ENCODE data around the gene GCSAM.

DNA sequence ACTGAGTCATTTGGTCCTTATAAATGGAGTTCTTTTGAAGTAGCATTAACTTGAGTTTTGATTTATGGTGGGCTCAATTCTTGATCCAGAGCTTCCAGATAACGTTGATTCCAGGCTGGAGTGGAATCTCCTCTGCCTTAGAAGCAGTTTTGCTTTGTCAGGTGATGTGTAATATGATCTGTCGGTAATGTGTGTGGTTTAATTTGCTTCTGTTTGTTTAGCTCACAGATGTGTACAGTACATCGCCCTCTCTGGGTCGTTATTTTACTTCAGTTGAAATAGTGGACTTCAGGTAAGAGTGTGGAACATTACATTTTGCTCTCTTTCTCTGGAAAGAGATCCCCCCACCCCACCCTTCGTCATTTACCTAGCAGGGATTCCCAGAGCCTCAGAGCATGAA lies 23.7 kb downstream of the GCSAM start:
- TF ChIP-seq, protein P1, sequence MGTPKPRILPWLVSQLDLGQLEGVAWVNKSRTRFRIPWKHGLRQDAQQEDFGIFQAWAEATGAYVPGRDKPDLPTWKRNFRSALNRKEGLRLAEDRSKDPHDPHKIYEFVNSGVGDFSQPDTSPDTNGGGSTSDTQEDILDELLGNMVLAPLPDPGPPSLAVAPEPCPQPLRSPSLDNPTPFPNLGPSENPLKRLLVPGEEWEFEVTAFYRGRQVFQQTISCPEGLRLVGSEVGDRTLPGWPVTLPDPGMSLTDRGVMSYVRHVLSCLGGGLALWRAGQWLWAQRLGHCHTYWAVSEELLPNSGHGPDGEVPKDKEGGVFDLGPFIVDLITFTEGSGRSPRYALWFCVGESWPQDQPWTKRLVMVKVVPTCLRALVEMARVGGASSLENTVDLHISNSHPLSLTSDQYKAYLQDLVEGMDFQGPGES (IDR thresholded peaks at IDR 0.05; ENCODE audit: low read depth, low read length), result no peak
- TF ChIP-seq, protein P2, sequence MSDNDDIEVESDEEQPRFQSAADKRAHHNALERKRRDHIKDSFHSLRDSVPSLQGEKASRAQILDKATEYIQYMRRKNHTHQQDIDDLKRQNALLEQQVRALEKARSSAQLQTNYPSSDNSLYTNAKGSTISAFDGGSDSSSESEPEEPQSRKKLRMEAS (IDR thresholded peaks at IDR 0.05; ENCODE audit: low read depth), result no peak

Measured in SK-N-SH (cell line).